GM18861 (cell line): Measurements from ENCODE around the gene CFAP92.
"Not testable (repeated sequence)": the region's sequence is repeated elsewhere in the genome, so short reads cannot be mapped to it uniquely, and the experiment has no call there.

Source experiments
- ATAC-seq: cut with Tn5 transposase; IDR thresholded peaks from one replicate; pipeline ENCODE4 v1.9.1; 2021; ENCODE audit not compliant: unreplicated experiment

The CFAP92 gene

DNA sequence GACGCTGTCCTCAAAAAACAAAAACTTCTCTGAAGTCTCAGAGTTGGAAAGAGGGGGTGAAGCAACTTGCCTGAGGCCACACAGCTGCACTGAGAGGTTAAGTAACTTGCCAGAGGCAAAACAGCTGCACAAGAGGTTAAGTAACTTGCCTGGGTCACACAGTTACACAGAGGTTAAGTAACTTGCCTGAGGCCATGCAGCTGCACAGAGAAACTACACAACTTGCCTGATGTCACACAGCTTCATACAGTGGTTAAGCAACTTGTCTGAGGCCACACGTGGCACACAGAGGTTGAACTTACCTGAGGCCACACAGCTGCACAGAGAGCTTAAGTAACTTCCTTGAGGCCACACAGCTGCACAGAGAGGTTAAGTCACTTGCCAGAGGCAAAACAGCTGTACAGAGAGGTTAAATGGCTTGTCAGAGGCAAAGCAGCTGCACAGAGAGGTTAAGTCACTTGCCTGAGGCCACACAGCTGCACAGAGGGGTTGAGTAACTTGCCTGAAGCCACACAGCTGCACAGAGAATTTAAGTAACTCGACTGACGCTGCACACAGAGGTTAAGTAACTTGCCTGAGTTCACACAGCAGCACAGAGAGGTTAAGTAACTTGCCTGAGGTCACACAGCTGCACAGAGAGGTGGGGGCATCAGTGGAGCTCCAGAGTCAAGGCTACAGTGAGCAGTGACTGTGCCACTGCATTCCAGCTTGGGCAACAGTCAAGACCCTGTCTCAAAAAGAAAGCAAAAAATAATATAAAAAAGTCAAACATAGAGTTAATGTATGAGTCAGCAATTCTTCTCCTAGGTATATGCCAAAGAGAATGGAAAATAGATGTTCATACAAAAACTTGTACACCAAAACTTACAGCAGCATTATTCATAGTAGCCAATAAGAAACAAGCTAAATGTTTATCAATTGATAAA lies 126.4 kb downstream of the CFAP92 start:
- no peak for ATAC-seq

DNA sequence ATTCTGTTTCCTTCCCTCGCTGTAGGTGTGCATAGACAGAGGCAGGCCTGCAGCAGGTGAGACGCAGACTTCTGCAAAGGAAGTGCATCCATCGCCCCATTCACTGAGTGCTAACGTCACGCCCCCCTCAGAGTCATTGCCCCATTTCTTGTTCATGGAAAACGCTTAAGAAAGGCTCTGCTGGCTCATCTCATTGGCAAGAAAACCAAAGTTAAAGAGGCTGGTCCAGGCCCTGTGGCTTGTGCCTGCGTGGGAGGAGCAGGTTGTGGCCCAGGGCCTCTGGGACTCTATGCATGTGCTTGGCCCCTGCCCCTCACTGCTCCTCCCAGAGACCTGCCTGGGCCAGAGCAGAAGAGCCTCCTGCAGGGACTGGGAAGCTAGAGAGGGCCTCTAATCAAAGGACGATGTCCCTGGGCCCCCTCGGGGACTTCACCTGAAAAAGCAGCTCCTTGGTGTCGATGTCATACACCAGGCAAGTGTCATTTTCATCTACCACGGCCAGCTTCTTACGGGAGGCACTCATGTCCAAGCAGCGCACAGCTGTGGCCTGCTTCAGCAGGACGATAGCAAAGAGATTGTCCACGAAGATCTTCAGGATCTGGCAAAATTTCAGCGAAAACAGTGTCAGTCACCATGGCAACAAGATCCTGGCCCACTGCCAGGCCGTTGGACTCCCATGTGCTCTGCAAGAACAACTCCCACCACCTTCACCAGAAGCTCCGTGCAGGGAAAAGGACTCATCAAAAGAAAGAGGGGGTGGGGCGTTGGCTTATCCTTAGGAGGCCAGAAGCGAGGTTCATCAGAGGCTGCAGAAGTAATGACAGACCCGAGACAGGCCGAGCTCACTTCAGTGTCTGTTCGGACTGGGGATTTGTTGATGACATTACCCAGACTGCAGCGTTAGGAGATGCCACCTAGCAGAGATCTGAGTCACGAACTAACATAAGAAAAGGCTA lies 128.7 kb downstream of the CFAP92 start:
- ATAC-seq = not testable (repeated sequence)

DNA sequence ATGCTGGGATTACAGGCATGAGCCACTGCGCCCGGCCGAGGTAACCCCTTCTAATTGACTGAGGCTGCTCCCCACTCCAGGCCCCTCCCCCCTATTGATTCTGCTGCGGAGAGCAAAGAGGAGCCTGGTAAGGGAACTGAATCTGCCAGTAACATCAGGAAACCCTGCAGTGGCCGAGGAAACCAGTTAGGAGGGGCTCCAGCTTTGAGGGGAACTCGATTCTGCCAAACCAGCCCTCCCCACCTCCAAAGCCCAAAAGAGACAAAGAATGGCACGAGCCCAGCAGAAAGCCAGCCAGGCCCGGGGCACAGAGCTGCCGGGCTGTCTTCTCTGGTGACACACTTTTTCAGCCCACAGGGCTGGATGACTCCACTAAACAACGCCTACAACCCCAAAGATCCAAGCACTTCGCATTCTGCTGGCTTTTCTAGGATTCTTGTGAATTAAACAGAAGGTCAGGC lies 129.5 kb downstream of the CFAP92 start:
- no peak for ATAC-seq

DNA sequence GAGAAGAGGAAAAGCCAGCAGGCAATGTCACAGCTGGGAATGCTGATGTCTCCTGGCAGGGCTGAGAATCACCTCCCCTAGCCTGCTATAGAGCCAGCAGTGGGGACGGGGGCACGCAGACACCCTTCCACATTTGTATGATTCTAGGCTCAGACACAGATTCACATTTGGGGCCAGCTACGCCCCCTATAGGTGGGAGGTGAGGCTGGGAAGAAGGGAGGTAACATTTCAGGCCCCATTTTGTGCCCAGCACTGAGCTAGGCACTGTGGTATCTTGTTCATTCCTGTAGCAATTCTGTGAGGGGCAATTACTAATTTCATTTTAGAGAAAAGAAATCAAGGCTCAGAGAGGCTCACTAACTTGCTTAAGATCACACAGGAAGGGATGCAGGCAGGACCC lies 130.3 kb downstream of the CFAP92 start:
- no peak for ATAC-seq

GRCh38 chr3:128861491-128861890 lies 132.4 kb downstream of the CFAP92 start:
- ATAC-seq = no peak
